Activated CD4-positive, alpha-beta T cell treated with anti-CD3 and anti-CD28 coated beads, Interleukin-2, amount 50 U/mL, for 16 hours (primary cell): ENCODE results near the gene ALS2CL.
"Not testable (repeated sequence)": the region's sequence is repeated elsewhere in the genome, so short reads cannot be mapped to it uniquely, and the experiment has no call there.

Experiments
- DNase-seq: peaks from one replicate; pipeline ENCODE4 v3.0.0-alpha.2; 2020

ALS2CL gene, protein sequence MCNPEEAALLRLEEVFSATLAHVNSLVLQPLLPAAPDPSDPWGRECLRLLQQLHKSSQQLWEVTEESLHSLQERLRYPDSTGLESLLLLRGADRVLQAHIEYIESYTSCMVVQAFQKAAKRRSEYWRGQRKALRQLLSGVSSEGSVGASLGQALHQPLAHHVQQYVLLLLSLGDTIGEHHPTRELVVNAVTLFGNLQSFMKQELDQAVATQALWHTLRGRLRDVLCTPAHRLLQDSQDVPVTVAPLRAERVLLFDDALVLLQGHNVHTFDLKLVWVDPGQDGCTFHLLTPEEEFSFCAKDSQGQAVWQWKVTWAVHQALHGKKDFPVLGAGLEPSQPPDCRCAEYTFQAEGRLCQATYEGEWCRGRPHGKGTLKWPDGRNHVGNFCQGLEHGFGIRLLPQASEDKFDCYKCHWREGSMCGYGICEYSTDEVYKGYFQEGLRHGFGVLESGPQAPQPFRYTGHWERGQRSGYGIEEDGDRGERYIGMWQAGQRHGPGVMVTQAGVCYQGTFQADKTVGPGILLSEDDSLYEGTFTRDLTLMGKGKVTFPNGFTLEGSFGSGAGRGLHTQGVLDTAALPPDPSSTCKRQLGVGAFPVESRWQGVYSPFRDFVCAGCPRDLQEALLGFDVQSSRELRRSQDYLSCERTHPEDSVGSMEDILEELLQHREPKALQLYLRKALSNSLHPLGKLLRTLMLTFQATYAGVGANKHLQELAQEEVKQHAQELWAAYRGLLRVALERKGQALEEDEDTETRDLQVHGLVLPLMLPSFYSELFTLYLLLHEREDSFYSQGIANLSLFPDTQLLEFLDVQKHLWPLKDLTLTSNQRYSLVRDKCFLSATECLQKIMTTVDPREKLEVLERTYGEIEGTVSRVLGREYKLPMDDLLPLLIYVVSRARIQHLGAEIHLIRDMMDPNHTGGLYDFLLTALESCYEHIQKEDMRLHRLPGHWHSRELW

DNA sequence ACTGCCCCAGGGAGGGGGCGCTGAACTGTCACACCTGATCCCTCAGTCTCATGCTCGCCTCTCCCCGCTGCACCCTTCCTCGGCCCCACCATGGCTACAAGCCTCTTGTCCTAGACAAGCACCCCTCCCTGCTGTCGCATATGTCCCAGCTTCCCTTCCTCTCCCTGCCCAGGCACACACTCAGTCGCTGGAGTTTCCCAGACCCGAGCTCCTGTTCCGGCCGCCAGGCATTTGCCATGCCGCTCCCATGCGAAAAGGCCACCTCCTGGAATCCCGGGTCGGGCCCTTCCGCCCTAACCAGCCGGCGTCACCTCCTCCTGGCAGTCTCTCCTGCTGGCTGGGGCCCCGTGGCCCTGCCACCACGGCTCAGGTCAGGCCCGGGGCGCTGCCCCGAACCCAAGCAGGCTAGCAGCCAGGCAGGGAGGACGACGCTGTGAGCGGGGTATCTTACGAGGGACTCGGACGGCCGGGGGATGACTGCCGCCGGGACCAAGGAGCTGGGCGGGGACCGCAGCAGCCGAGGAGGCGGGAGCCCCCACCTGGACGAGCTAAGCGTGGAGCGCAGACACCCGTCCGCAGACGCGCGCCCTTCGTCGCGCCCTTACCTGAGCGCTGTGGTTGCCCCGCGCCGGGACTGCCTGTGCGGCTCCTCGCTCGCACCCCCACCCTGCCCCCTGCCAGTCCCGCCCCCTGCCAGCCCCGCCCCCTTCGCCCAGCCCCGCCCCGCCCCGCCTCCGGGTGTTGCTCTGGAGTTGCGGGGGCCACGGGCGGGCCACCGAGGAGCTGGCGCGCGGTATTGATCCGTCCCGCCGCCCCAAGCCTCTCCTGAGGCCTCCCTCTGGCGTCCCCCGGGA is at the start of gene ALS2CL:
Gene ALS2CL (minus strand): TSS at position 642 of the 854 bp plus-strand sequence. CDS start 4,239 bp downstream, outside the sequence.
- peak; percentile 27 for DNase-seq

DNA sequence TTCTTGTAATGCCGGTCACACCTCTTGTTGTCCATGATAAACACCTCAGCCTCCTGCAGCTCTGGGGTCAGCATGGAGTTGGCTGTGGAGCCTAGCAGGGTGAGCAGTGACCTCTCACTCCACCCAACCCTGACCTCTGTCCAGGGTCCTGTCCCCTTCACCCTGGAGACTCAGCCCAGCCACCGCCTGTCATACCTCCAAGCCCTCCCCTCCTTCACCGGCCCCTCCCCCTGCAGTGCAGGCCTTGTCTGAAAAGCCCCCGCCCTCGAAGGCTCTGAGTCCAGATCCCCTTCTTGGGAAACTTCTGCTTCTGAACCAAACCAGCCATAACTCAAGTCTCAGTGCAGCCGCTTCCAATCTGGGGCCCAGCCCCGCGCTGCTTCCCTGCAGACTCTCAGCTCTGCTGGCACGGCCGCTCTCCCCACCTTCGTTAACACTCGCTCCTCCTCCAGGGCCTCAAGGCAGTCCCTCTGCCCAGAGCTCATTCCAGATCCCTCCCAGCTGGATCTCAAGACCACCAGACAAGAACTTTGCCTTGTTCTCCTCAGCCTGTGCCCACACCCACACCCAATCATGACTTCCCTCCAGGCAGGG is 49.6 kb upstream of the ALS2CL start:
- DNase-seq: no peak

DNA sequence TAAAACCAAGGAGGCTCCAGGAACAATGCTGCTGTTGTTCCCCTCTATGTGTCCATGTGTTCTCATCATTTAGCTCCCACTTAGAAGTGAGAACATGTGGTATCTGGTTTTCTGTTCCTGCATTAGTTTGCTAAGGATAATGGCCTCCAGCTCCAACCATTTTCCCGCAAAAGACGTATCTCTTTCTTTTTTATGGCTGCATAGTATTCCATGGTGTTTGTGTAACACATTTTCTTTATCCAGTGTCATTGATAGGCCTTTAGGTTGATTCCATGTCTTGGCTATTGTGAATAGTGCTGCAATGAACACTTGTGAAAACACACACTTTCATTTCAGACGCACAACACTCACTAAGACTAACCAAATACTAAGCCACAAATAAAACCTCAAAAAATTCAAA is 46.1 kb upstream of the ALS2CL start:
- DNase-seq: not testable (repeated sequence)

DNA sequence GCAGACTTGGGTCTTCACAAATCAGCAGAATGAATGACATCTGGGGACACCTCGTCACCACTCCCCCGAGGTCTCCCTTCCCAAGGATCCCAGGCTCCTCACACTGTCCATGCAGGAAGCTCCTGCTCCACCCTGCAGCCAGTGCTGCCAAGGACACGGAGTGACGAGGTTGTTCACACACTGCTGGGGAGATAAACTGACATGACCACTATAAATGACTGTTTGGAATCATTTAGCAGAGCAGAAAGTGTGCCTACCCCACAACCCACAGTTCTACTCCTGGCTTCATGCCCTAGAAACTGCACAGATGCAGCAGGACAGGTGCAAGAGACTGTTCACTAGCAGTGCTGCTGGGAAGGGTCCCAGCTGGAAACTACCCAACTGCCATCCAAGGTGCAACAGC is 43.9 kb upstream of the ALS2CL start:
- no peak for DNase-seq

DNA sequence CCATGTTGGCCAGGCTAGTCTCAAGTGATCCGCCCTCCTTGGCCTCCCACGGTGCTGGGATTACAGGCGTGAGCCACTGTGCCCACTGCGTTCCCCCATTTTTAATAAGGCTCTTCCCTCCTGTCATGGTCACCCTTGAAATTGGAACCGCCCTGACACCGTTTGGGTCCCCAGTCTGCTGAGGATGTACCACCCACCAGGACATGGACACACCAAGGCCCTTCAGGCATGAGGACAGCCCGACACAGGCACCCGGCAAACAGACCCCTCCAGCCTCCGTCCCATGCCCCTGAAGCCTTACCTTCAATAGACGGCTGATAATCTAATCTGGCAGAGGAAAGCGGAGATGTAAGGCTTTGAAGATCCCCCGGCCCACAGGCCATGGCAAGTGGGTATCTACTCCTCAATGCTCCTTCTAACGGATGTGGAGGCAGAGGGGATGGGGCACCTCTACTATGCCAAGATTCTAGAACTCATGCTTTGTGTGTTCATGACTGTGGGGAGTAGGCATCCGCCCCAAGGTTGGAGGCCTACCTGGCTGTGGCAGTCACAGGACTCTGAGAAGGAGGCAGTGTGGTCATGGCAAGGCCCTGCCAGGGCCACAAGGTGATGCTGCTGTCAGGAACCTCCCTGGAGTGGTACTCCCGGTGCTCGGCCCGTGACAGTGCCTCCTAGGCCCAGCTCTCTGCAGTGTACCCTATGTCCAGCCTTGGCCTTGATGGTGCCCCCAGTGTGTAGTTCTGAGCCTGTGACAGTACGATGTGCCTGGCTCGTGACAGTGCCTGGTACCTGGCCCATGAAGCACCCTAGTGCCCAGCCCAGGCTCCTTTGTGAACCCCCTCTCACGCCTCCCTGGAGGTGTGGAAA is 42.8 kb upstream of the ALS2CL start:
- DNase-seq: no peak

DNA sequence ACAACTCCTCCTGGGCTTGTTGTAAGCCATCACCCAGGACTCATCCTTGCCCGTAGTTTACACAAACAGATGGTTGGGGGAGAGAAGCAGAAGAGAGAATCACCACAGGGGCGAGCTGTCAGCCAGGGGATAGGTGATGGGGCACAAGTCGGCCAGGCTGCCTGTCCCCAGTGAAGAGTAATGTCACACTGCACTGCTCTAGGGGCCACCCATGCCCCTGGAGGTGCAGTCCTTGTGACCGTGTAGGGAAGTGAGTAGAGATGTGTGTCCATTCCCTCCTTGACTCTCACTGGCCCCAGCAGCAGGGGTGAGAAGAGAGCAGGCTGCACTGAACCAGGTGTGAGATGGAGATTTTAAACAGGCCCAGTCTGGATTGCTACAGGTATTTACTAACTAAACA is 41.3 kb upstream of the ALS2CL start:
- DNase-seq: no peak

DNA sequence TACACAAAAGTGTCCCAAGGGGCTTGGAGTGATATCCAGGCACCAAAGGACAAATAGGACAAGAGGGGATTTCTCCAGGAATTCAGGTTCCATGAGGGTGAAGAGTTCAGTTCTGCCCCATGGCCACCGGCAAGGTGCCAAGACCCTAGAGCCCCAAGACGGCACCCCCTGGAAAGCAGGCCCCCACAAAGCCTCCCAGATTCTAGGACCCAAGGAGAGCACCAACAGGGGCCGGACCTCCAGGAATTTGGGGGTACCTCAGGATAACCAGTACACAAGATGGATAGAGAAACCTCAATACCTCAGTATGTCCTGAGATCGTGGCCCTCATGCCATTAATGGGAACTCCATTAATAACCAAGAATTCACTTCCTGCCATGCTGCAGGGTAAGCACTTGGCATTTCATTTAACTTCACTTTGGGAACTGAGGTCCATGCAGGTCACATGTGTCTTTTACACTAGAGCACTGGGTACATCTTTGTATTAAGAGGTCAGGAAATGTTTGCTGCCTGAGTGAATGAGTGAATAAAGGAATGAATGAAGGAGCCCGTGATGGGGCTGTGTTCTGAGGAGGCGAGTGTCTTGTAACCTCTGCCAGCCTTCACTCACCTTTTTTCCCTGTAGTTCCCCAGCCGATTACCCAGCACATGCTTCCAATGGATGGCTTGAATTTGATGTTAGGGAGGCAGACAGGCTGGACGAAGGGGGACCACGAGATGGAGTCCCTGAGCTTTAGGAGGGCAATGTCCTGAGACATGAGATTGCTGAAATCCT is 39.7 kb upstream of the ALS2CL start:
- no peak for DNase-seq

DNA sequence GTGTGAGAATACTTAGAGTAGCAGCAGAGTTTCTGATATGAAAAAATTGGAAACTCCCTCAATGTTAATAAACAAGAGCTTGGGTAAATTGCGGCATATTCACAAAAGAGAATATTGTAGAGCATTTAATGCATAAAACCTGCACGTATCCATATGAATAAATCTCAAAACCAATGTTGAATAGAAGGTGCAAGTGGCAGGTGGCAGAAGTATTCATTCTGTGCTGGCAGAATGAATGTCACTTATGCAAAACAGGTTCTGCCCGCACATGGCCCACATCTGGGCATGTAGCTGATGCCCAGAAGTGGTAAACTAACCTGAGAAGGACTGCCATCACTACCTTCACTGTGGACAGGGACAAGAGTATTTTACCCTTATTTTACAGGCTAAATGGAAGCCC is 38.3 kb upstream of the ALS2CL start:
- peak; percentile 61 for DNase-seq

DNA sequence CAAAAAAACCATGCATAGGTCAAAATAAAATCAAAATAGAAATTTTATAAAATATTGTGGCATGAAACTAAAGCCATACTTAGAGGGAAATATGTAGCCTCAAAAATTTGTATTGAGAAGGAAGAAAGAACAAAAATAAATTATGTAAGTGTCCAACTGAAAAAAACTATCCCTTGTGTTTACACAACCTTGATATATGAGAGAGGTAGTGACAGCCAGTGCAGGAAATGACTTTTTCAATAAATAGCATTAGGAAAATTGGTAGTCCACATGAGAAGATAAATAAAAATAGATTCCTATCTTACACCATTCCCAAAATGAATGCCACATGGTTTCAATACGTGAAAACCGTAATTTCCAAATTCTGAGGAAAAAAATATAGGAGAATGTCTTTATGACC is 37.3 kb upstream of the ALS2CL start:
- no peak for DNase-seq

DNA sequence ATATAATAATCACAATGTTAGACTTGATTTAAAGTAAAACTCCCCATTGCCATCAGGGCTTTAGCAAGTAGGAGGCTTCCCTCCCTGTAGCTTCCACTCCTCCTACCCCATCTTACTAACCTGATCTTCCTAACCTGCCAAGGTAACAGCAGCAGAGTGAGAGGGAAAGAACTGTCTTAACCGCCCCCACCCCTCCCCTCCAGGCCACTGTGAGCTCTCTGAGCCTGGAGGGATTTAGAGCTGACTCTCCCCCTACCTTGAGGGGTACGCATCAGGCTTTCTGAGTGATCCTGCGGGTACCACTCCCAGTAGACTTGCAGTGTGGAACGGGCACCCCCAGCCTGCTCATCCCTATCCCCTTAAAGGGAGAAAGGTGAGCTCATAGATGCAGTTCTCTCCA is 35.6 kb upstream of the ALS2CL start:
- no peak for DNase-seq

DNA sequence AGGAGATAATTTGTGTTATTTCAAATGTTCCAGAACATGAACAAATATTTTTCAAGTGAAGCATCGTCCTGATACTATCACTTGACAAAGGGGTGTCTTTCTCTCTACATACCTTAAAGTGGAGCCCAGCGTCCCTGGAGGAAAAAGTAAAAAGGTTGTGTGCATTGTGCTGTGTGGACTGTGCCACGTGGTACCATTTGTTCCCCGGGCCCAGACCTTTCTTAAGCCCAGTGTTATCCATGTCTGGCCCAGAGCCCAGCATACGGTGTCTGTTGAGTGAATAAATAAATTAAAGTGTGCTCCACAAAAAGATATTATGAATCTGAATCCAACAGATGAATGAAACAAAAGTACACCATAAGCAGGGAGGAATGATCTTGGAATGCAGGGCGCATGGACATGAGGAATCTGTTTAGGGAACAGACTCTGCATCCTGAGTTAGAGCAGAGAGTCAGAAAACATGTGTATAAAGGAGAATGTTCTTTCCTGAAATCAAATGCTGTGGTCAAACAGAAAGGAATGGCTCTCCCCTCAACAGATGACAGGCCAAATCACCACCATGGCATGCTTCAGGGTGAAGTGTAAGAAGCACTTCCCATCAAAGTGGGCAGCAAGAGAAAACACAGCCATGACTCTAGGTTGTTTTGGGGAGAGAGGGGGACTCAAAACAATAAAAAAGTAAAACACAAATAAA is 32.3 kb upstream of the ALS2CL start:
- DNase-seq: no peak

DNA sequence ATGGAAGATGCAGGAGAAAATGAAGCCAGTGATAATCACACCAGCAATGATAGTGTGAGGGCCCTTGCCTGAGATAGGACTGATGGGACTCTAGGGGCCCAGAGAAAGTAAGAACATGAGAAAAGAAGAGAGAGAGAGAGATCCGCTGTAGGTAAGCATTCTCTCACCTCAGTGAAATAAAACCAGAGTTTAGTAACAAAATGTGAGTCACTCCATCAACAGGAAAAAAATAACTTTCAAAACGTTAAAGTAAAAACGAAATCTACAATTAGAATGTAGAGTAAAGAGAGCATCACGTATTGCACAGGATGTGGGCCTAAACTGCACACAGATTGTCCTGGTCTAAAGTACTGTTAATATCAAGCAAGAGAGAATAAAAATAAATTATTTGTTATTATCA is 30.9 kb upstream of the ALS2CL start:
- peak; percentile 64 for DNase-seq

DNA sequence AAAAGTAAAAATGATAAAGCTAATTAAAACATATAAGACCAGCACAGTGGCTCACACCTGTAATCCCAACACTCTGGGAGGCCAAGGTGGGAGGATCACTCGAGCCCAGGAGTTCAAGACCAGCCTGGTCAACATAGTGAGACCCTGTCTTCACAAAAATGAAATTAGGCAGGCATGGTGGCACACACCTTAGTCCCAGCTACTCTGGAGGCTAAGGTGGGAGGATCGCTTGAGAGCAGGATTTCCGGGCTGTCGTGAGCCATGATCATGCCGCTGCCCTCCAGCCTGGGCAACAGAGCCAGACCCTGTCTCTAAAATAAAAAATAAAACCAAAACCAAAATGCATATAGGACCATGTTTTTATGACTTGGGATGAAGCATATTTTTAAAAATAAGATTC is 29.0 kb upstream of the ALS2CL start:
- no peak for DNase-seq

DNA sequence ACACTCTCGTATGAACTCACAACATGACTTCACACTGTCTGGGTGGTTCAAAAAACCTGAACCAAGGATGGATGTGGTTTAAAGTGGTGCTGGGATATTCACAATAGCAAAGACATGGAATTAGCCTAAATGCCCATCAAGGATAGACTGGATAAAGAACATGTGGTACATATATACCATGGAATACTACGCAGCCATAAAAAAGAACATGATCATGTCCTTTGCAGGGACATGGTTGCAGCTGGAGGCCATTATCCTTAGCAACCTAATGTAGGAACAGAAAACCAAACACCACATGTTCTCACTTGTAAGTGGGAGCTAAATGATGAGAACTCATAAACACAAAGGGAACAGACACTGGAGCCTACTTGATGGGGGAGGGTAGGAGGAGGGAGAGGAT is 27.5 kb upstream of the ALS2CL start:
- DNase-seq: no peak

DNA sequence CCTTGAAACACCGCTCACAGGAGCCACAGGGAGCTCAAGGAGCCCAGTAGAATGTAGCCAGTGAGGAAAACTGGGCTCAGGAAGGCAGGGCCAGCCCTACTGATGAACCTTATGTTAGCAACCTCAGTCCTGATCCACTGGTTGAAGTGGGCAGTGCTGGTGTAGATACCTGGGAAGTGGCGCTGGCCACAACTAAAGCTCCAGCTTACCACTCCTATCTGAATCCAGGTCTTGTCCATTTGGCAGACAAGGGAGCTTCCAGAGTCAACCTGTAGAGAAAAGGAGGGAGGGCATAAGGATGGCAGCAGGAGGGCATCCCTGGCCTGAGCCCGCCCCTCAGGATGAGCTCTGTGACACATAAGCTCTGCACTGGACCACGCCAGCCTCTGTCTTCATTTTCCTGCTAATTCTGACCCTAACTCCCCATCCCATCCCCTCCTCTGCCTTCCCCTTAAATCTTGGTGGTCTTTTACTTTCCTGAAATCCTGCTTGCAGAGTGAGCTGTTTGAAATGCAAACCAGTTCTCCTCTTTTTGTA is 26.3 kb upstream of the ALS2CL start:
- no peak for DNase-seq

DNA sequence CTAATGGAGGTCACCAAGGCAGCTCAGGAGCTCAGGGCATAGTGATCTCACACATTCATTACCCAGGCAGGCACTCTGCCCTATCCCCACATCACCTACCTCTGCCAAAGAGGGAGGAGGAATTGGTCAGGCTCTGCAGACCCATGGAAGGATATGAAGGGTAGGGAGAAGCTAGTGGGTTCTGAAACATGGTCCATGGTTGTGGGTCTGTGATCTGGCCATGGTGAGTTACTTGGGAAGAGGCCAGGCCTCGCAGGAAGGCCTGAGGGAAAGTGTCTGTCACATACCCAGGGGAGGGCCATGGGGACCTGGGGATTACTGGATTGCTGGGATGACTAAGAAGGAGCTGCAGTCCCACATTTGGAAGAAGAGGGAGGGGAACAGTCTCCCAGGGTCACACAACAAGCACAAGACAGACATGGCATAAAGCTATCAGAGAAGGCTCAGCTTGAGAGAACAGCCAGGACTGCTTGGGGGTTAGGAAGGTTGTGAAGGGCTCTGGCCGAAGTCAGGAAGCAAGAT is 25.6 kb upstream of the ALS2CL start:
- no peak for DNase-seq

DNA sequence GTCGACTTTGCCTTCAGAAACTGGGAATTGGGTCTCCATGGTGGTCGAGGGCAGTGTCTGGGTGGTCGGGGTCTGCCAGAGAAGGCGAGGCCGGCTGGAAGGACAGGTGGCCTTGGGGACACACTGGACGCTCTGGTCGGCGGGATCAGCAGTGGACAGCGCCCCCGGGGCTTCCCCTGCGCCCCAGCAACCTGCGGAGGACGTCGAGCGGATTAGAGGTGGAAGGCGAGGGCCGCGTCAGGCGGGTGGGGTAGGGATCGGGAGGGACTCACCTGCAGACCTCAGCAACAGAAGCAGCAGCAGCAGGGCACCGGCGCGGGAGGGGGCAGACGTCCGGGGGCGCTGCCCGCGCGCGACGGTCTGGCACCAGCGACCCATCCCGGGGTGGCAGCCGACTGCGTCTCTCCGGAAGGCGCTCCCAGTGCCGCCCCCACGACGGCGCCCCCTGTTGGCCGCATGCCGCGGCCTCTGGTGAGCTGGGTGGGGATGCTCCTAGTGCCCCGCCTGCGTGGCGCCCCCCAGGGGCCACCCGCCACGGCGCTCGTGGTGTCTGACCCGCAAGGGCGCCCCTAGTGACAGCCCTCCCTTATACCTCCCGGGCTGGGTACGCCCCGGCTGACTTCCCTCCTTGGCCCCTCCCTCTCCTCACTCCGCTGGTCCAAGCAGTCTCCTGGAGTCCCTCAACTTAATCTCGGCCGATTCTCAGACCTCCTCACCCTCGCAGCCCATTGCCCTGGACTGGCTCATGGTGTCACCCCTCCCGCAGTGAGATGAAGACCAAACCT is 24.2 kb upstream of the ALS2CL start, which contains the start of gene PRSS50:
Gene PRSS50 (minus strand): TSS at position 423 of the 785 bp plus-strand sequence. CDS start 45 bp downstream, at position 378.
- DNase-seq: peak; percentile 56
